GM18951 (cell line): ENCODE measurements around the gene FYCO1.
A peak's percentile ranks its signal among the peaks of the same experiment; 100 is the strongest.
"Not testable (repeated sequence)": the region's sequence is repeated elsewhere in the genome, so short reads cannot be mapped to it uniquely, and the experiment has no call there.

Experiments used
- POLR2A ChIP-seq: IDR thresholded peaks from 4 replicates; pipeline ENCODE4 v1.6.1; 2011; ENCODE audit warnings: mild to moderate bottlenecking; ENCODE audit not compliant: insufficient read length, insufficient read depth; ENCODE audit errors: extremely low read depth
- in situ Hi-C: fragments of 300-500 bp; cut with MboI; formaldehyde crosslinking; loops from one replicate; pipeline ENCODE4 v1.12.0; 2022; ENCODE audit warnings: low sequenced_read_pairs, mixed read lengths, inconsistent platforms; ENCODE audit not compliant: unreplicated experiment

Gene FYCO1

DNA sequence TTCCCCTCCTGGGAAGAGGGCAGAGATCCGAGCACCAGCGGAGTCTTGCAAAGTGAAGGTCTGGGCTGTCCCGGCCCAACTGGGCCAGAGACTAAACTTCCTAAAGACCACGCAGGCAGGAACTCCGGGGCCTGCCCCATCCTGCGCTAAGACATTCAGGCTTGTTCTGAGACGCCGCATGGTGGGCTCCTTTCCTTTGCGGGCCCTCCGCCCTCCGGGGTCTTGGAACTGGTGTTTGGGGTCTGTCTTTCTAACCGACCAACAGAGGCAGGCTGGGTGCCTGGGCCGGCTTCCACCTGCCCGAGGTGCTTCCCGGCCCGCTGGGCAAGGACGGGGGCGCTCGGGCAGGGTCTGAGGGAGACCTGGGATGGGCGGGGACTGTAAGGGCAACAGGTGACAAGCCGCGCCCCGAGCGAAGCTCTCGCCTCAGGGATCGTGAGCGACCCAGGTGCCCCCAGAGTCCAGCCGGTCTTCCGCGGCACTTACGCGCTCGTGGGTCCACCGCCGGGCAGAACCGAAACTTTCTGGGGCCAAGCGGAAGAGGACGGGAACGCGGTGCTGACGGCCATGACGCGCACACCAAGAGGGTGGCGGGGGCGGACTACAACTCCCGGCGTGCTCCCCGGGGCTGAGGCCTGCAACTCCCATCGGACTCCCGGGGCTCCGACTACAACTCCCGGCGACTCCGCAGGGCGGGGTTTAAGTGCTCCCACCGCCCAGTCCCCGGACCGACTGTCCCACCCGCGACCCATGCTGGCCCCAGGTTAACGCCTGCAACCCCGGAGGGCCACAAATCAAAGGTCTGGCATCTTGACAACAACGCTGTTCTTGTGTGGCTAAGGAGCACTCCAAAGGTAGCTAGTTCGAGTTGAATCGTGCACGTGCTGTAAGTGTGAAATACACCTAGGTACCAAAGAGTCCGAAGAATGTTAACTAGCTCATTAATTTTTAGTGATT is at the start of gene FYCO1:
Gene FYCO1, minus strand, starts transcription at position 589 of the 957 bp plus-strand sequence. CDS start 10,914 bp downstream, outside the sequence.
- in situ Hi-C loops = no loop called here
- TF ChIP-seq POLR2A = peak; percentile 72

DNA sequence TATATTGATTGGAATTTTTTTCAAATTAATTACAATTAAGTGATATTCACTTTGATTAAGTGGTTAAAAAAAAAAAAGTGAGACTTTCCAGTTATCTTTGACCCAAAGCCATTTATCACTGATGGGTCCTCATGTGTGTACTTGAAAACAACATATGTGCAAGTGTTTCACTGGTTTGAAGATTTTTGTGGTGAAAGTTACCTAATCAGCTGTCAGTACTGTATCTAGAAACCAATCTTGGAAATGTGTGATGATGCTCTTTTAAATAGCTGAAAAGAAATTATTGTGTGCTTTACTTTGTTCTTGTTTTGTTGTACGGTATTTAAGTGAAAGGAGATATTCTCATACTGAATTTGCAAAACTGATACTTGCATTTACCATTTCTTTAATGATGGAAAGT is 43.3 kb upstream of the FYCO1 start:
- in situ Hi-C loops = no loop called here
- TF ChIP-seq POLR2A = no peak

DNA sequence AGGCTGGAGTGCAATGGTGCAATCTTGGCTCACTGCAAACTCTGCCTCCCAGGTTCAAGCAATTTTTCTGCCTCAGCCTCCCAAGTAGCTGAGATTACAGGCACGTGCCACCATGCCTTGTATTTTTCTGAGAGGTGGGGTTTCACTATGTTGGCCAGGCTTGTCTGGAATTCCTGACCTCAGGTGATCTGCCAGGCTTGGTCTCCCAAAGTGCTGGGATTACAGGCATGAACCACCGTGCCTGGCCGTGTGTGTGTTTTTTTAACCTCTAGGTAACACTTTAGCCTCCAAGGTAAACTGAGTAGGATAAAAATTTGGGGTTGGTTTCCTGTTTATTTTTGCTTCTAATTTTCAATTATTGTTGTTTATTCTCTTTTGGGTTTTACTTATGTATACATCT is 42.4 kb upstream of the FYCO1 start:
- in situ Hi-C loops = not testable (repeated sequence)

DNA sequence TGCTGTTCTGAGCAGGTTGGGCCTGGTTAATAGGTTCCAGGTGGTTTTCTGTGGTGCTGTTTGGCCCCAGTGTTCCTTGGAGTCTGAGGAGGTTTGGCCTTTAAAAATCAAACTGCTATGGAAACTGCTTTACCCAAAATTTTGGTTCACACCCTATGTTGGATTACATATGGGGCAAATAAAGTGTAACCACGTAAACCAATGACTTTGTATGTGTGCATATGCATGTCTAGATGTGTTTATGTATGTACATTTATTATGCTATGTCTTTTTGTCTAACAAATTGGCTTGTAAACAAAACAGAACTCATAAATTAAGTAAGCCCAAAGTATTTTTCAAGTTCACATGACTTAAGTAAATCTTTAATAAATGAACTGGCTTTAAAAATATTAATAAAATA is 40.6 kb upstream of the FYCO1 start:
- TF ChIP-seq POLR2A = no peak
- in situ Hi-C loops = no loop called here

DNA sequence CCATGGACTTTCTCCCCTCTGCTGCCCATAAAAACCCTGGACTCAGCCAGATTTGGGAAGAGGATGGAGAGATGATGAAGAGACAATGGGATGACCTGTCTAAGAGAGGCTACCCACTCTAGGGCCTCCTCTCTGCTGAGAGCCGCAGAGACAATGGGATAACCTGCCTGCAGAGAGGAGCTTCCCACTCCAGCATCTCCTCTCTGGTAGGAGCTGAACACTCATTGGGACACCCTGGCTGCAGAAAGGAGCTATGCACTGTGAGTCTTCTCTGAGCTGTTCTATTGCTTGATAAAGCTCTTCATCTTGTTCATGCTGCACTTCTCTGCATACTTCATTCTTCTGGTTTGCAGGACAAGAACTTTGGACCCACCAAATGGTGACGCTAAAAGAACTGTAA is 36.1 kb upstream of the FYCO1 start:
- TF ChIP-seq POLR2A = no peak
- in situ Hi-C loops = no loop called here

DNA sequence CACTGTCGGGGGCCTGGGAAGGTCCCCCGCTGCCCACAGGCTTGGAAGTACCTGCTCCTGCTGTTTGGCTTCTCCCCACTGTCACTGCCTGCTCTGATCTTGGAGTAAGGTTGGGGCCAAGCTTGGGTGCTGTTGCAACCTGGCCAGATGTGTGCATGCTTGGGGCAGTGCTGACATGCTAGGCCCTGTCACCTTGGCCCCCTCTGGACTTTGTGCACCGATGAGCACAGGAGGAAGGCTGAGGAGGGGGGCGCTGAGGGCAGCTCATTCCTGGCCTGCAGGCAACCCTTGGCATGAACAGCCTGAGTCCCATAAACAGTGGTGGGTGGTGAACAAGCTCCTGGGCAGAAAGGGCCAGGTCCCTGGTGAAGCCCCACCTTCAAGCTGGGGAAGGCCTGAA is 35.6 kb upstream of the FYCO1 start:
- in situ Hi-C loops = no loop called here
- no peak for TF ChIP-seq POLR2A

DNA sequence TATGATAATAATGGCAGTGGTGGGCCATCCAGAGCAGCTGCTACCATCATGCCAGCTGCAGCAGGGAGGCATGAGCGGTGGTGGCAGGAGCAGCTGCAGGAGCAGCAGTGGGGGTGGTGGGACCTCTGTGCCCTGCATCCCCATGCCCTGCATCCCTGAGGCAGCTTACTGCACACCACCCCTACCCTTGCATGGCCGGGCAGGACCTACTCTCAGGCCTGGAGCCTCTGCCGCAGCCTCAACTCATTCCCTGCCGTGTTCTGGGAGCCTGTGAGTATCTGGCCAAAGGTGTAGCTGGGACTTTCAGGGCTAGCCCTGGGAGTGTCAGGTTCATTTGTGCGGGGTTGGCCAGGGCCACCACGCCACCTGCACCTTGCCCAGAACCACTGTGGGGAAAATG is 35.0 kb upstream of the FYCO1 start:
- no peak for TF ChIP-seq POLR2A
- in situ Hi-C loops = no loop called here

DNA sequence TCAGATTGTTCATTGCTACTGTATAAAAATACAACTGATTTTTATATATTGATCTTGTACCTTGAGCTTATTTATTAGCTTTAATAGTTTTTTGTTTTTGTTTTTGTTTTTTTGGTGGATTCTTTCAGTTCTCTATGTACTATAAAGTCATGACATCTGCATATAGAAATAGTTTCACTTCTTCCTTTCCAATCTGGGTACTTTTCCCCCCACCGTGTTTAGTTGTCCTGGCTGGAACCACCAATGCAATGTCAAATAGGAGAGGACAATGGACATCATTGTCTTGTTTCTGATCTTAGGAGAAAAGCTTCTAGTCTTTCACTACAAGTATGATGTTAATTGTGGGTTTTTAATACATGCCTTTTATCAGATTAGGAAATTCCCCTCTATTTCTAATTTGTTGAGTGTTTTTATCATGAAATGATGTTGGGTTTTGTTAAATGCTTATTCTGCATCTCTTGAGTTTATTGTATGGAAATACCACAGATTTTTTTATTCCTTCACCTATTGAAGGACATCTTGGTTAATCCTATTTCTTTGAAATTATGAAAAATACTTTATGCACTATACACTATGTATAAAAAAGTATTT is 34.4 kb upstream of the FYCO1 start:
- in situ Hi-C loops = no loop called here

DNA sequence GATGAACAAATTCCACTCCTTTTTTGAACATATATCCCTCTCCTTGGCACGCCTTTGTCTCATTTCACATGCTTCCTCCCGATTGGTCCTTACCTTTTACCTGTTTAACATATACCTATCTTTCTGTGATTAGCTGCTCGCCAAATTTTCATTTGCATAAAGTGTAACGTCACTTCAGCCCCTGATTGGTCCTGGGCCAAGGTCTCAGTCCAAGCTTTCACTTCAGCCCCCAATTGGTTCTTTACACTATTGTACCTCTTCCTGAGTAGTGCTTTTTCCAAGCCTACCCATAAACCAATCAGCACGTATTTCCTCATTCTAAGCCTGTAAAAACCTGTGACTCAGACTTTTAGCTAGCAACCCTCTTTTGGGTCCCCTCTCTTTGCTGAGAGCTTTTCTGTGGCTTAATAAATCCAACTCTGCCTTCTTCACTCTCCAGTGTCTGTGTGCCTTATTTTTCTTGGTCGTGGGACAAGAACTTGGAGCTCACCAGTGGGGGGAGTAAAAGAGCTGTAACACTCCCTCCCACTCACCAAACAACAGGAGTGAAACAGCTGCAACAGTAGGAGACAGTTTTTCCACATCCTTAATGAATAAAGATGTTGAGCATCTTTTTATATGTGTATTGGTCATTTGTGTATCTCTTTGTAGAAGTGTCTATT is 32.2 kb upstream of the FYCO1 start:
- in situ Hi-C loops = no loop called here
- no peak for TF ChIP-seq POLR2A

More for the DNA sequence above, 34.4 kb upstream of the FYCO1 start:
- no peak for TF ChIP-seq POLR2A

DNA sequence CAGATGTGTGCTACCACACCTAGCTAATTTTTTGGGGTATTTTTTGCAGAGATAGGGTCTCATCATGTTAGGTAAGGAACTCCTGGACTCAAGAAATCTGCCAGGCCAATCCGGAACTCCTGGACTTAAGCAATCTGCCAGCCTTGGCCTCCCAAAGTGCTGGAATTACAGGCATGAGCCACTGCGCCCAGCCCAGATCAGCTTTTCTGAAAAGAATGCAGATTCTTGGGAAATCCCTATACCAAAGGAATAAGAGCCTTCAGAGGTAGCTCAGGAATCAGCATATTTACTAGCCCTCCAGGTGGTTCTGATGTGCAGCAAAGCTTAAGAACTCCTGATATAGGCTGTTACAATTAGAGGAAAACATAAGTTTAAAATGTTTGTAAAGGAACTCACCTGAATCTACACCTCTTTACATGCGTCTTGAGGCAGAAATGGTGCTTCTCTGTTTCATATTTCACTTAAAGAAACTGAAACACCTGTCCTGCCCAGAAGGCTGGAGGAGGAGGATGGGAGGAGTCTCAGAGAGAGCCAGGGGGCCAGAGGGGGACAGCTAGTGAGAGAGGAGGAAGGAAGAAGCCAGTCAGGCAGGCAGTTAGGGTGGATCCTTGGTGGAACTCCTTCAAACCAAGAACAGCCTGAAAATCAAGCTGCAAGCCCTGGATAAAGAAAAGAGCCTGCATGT is 31.5 kb upstream of the FYCO1 start, which contains the start of gene XCR1:
Gene XCR1, minus strand, starts transcription at position 463 of the 685 bp plus-strand sequence. CDS start 5,536 bp downstream, outside the sequence.
- no peak for TF ChIP-seq POLR2A
- in situ Hi-C loops = no loop called here

DNA sequence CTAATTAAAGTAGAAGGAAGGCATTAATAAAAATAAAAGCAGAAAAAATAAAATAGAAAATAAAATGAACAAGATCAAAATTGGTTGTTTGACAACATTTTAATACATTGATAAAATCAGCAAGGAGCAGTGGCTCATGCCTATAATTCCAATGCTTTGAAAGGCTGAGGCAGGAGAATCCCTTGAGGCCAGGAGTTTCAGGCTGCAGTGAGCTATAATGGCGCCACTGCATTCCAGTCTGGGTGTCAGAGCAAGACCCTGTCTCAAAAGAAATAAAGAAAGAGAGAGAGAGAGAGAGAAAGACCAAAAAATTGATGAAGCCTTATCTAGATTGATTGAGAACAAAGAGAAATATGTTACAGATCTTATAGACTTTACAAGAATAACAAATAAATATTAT is 29.5 kb upstream of the FYCO1 start:
- in situ Hi-C loops = no loop called here

DNA sequence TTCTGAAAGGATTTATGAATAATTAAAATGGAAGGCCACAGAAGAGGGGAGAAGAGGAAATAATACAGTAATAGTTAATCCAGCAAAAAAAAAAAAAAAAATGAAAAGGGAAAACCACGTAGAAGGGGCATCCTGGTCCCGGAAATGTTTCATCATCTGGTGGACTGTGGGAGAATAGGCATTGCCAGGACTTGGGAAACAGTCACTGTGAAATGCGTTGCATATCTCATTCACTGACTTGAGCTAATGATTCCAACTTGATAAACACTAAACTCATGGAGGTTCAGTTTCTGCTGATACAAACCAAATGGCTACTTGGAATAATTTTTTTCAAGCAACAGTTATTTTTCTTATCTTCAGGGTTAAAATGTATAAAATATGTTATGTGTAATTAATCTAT is 28.5 kb upstream of the FYCO1 start:
- in situ Hi-C loops = no loop called here
- no peak for TF ChIP-seq POLR2A

More for the DNA sequence above, 29.5 kb upstream of the FYCO1 start:
- TF ChIP-seq POLR2A = no peak
